Retinal pigment epithelial cell (primary cell): Measurements from ENCODE around the gene USH1C.

Experiments used
- DNase-seq: peaks from one replicate; pipeline ENCODE4 v3.0.0-alpha.2; 2010; ENCODE audit warnings: low read depth
- H3K4me3 ChIP-seq: 2 replicates; pipeline ENCODE4 v1.5.1; 2011; ENCODE audit warnings: mild to moderate bottlenecking, low read length, control low read depth, moderate library complexity
- TF ChIP-seq, protein P1 (sequence below): conservative IDR thresholded peaks from 2 replicates; pipeline ENCODE4 v1.5.1; 2011; ENCODE audit warnings: low read depth, low read length, control low read depth, inconsistent platforms

USH1C gene

DNA sequence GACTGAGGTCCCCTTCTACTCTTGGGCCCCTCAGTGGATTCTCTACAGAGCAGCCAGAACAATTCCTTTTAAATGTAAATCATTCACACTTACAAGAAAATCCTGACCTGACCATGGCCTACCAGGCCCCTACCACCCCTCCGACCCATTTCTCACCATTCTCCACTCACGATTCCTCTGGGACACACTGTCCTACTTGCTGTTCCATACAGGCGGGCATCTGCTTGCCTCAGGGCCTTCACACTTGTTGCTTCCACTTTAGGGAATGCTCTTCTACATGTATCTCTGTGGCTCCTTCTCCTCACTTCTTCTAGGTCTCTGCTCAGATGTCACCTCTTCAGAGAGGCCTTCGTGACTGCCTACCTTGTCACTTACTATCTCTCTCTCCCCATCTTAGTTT lies 3.4 kb downstream of the USH1C start:
- TF ChIP-seq, protein P1, sequence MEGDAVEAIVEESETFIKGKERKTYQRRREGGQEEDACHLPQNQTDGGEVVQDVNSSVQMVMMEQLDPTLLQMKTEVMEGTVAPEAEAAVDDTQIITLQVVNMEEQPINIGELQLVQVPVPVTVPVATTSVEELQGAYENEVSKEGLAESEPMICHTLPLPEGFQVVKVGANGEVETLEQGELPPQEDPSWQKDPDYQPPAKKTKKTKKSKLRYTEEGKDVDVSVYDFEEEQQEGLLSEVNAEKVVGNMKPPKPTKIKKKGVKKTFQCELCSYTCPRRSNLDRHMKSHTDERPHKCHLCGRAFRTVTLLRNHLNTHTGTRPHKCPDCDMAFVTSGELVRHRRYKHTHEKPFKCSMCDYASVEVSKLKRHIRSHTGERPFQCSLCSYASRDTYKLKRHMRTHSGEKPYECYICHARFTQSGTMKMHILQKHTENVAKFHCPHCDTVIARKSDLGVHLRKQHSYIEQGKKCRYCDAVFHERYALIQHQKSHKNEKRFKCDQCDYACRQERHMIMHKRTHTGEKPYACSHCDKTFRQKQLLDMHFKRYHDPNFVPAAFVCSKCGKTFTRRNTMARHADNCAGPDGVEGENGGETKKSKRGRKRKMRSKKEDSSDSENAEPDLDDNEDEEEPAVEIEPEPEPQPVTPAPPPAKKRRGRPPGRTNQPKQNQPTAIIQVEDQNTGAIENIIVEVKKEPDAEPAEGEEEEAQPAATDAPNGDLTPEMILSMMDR = no peak
- H3K4me3 ChIP-seq = no peak overlapping the region
- DNase-seq = no peak

DNA sequence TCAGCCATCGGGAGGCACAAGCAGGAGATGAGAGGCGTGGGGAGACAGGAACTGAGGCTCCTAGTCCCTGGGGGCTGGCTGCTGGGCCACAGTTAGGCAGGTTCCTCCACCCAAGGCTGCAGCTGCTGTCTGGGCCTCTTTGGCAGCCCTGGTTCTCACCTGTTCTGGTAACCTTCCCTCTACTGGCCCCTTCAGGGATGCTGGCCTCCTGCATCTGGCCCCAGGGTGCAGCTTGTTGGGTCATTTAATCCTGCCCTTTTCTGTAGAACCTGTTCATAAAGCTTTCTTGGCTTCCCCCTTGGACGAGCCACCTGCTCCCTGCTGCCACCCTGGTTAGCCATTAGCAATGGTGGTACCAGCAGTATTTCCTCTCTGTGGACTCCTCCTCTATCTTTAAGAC lies 5.5 kb downstream of the USH1C start:
- no peak overlapping the region for H3K4me3 ChIP-seq
- TF ChIP-seq, protein P1 = no peak
- DNase-seq = no peak

DNA sequence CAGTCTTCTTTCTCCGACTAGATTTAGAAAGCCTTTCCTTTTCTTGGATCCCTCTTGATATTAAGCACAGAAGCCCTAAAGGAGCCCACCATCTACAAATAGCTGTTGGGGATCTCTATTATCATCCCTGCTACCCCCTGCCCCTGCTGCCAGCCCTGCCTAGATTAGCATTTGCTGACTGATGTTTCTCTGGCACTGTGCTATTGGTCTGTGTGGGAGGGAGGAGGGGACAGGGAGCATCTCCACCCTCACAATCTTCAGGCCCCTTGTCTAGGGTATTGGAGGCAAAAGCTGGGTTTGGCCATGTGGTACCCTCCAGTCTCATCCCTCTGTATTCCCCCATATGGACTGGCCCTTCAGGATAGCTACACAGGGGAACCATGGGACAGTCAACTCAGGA lies 6.2 kb downstream of the USH1C start:
- no peak for DNase-seq
- no peak overlapping the region for H3K4me3 ChIP-seq
- TF ChIP-seq, protein P1 = no peak

DNA sequence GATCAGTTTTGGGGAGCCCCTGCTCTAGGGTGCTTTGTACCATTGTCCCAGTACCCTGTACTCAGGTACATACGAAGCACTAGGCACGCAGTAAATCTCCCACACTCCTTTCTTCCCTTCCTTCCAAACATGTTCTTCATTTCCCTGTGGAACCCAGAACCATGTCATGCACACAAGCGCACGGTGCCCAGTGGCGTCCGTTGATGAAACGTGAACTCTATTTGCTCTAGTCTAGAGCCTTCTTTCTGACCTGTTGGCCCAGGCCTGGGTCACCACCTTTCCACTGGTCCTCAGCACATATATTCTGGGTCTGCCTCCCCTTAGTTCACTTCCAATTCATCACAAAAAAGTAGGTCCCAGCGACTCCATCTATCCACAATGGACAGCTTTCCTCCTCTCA lies 7.0 kb downstream of the USH1C start:
- TF ChIP-seq, protein P1 = no peak
- H3K4me3 ChIP-seq = no peak overlapping the region
- DNase-seq = no peak

DNA sequence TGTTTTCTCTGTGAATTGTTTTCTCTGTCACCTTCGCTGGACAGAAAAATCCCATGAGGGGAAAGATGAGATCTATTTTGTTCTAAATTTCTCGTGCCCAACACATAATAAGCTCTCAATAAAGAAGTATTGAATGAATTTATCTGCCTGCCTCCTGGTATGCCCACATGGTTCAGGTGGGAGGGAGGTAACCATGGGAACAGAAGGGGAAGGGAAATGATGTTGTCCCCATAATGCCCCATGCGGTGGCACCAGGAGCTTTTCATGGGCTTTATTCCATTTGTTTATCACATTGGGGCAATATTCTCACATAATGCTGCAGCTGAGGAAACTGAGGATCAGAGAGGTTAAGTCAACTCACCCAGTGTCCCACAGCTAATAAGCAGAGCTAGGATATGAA lies 8.7 kb downstream of the USH1C start:
- no peak for DNase-seq
- TF ChIP-seq, protein P1 = no peak
- H3K4me3 ChIP-seq = no peak overlapping the region

DNA sequence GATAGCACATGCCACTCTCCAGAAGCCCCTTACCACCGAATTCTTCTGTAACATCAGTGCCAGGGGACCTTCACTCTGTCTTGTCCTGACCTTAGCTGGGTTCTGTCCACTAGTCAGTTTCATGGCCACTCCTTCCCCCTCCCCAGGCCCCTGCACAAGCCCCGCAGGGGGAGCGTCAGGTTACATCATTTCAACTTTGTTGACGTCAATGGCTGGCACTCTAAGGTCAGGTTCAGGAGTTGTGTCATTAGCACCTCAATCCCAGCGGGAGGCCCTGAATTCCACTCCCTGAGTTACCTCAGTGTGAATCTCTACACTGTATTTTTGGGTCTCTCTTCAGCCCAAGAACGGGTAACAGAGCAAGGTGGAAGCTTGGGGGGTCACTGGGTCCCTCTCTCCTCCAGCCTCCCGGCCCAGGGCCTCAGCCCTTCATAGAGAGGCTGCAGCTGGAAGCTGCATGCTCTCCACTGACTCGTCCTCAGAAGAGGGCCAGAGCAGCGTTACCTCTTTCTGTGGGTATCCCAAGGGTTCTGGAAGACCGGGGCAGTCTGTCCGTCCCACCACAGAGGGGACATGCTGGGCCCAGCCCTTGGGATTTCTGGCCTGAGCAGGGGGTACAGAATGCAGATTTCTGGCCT lies 10.3 kb downstream of the USH1C start:
- TF ChIP-seq, protein P1 = no peak
- H3K4me3 ChIP-seq = no peak overlapping the region
- DNase-seq = no peak

DNA sequence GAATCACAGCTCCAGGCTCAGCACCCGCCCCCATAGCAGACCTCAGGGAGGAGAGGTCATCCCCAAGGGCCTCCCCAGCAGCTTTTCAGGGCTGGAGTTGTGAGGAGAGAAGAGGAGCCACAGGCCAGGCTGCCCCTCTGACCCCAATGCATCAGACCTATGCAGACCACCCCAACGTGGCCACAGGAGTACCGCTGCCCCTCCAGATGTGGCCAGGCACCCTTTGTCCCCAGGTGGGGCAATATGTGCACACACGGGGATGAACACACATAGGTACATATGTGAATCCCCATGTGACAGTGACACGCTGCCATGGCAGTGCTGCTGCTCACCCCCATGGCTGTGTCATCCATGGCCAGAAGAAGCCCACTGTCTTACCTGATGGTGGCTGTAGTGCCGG lies 10.9 kb downstream of the USH1C start:
- DNase-seq = no peak
- H3K4me3 ChIP-seq = no peak overlapping the region
- TF ChIP-seq, protein P1 = no peak
